Activated T-helper 9 cell treated with anti-CD3 and anti-CD28 coated beads, Interleukin-2, amount 50 U/mL, for 16 hours (primary cell): ENCODE measurements around the gene DISP3.

Source experiments
- DNase-seq: peaks from one replicate; pipeline ENCODE4 v3.0.0-alpha.2; 2020; ENCODE audit warnings: low read depth

DISP3 gene

DNA sequence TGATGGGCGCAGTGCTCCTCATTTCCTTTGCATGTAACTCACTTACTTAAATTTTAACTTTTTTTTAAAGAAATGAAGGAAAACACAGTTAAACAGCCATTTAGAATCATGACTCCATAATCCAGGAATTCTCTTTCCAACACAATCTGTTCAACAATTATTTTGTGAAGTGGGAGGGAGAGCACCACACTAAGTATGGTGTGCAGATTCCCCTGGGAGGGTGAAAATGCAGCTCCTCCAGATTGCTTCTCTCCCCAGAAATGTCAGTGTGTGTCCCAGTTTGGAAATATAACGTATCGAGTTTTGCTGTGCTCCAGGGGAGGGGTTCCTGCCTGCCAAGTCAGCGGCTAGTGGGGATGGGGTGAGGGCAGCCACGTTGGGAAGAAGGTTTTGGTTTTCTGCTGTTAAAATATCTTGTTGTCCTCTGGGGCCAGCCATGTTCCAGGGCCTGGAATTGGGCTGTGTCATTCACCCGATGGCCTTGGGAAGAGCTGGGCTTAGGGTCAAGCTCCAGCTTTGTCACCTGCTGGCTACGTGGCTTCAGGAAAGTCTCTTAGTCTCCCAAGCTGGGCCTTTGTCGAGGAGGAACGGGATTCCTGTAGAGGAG lies 17.3 kb upstream of the DISP3 start:
- no peak for DNase-seq

DNA sequence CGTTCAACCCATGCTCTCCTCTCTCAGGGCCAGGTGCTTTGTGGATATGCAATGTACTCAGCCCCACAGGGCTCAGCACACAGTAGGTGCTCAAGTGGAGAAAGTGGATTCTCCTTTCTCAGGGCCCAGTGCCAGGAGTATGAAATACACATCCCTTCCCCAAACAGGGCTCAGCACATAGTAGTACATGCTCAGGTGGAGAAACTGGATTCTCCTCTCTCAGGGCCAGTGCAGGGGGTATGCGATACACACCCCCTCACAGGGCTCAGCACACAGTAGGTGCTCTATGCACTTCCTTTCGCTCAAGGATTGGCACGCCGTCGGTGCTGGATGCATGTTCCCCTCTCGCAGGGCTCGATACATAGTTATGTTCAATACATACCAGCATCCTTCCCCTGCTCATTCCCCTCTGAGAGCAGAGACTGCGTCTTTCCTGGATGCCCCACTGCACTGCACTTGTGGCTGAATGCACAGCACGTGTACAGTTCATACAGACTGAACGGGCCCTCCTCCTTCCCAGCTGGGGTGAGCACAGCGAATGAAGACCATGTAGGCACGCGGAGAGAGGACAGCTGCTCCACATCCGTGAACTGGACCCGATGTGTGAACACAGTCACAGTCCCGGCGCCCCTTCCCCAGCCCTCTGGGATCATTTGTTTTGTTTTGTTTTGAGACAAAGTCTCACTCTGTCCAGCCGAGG lies 16.6 kb upstream of the DISP3 start:
- DNase-seq: no peak

DNA sequence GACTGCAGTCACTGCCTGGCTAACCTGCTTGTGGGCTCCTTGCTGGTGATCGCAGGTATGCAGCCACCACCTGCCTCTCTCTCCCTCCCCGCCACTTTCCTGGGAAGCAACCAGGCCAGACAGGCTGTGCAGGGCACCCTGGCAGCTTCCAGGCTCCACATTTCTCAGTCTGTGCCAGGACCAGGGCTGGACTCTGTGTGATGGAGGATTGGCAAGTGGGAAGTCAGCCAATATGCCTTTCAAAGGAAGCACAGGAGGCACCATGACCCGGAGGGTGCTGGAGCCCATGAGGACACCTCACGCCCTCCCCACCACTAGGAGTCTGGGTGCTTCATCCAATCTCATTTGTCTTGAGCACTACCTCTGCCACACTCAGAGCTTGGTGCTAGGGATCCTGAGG lies 15.8 kb upstream of the DISP3 start:
- DNase-seq: no peak

DNA sequence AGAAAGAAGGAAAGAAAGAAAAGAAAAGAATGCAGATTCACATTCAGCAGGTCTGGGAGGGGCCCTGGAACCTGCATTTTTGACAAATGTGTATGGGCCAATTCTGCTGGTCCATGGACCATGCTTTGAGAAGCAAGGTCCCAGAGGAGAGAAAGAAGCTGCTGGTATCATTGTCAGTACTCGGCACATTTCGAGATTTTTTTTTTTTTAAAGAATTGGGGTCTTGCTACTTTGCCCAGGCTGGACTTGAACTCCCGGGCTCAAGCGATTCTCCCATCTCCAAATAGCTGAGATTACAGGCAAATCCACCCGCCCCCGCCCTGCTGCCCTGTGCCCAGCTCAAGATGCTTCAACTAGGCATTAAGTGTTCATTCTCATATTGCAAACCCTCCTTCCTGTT lies 13.6 kb upstream of the DISP3 start:
- no peak for DNase-seq

DNA sequence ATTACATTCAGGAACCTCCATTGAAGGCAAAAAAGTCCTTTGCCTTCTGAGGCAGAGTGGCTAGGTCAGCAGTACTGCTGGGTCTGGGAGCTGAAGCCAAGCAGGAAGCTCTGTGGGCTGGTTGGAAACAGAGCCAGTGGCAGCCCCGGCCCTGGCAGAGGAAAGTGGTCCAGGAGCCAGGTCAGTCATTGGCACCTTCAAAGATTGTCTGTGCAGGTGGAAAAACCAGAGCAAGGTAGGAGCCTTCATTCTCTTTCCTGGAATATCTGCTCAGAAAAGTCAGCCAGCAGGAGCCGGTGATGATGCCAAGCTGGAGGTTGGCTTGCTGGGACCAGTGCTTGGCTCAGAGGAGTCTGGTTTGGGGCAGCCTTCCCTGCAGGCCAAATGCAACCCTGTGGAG lies 12.5 kb upstream of the DISP3 start:
- no peak for DNase-seq

DNA sequence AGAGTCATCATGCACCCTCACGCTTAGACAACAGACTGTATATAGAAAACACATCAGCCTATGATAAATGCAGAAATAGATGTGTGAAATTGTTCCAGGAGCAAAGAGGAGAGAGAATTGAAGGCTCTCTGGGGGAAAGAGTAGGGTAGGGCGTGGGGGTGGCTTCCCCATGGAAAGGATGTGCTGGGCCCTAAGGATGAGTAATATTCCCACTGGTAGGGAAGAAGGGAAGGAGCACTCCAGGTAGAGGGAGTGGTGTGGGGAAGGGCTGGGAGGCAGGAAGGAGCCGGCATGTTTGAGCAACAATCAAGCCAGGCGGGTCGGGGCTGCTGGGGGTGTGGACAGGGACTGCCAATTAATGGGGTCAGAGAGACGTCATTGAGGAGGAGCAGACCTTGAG lies 10.1 kb upstream of the DISP3 start:
- DNase-seq: no peak

DNA sequence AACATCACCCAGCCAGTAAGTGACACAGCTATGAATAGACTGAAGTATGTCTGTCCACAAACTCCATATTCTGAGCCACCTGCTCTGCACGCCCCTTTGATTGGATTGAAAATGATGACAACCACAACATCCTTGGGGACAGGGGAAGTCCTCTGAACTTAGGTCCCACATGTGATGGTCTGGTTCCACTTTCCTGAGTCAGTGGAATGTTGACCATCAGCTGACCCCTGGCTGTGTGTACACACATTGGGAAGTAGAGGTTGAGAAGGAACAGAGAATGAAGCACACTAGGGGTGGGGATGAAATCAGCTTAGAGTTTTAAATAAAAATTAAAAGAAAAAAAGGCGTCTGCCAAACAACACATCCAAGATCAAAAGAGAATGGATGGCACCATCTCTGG lies 8.0 kb upstream of the DISP3 start:
- no peak for DNase-seq

DNA sequence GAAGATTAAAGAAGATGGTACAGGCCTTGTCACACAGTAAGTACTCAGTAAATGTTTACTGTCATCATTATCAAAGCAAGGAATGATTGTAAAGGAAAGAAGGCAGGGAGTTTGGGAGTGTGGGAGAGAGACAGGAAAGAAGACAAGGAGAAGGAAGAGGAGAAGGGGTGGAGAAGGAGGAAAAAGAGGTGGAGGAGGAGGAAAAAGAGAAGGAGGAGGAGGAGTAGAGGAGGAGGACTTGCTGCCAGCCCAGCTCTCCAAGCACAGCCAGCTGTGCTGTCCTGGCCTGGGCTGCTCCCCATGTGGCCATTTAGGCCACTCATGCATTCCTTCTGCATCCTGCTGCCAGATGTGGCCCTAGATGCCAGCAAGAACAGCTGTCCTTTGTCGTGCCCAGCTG lies 7.5 kb upstream of the DISP3 start:
- DNase-seq: no peak

DNA sequence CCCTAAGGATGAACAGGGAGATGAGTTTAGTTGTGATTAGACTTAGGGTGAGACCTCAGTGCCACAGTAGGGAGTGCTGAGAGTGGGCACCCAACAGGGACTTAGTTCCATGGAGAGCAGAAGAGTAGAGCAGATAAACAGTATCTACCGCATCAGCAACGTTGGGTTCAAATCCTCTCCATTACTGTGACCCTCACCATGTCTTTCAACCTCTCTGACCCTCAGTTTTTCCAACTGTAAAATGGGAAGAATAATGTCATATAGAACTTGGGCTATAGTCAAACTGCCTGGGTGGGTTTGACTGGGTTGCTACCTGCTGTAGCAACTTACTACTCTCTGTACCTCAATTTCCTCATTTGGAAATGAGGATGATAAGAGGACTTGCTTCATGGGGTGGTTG lies 6.7 kb upstream of the DISP3 start:
- no peak for DNase-seq

DNA sequence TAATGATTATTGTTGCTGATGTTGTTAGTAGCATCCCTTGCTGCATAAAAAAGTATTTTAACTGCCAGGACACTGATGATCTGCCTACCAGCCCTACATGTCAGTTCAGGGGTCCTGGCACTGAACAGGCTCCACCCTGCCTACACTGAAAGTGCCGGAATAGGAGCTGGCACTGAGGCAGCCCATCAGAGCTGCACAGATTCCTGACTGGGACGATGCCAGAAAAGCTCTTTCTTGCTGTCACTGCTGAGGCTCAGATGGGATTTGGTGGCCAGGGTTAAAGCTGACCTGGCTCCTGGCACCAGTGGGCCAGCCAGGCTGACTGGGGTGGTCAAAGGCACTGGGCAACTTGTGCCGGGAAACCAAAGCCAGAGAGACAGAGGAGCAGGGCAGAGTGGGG lies 6.2 kb upstream of the DISP3 start:
- DNase-seq: no peak

DNA sequence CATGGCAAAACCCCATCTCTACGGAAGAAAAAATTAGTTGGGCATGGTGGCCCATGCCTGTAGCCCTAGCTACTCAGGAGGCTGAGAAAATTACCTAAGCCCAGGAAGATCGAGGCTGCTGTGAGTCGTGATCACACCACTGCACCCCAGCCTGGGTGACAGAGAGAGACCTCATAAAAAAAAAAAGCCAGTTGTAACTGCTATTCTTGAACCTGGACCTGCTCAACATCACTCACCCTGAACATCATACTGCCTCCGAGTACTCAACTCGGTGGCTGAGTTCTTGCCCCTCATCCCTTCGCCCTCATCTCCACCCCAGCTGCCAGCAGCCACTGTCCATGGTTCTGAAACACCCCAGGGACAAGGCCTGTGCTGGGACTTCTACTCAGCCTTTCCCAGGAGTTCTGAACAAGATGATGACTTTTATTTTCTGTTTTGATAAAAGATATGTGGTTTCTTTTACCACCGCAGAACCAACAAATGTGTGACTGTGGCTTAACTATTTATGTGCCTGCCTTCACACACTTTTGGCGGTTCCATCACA lies 5.4 kb upstream of the DISP3 start:
- no peak for DNase-seq

DNA sequence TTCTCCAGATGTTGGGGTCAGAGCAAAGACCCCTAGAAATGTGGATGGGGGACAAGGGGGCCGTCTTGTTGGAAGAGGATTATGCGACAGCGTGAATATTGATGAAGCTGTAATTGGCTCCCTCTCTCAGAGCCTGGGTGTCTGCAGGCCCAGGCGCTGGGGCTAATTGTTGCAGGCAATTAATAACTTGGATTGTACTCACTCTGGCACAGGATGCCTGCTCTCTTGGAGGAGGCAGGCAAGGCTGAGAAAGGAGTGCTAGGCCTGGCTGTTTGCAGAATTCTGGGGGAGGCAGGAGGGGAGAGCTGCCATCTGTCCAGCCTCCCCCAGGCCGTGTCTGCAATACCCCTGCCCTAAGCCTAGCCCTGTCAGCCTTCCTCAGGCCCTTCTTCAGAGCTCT lies 4.1 kb upstream of the DISP3 start:
- no peak for DNase-seq

DNA sequence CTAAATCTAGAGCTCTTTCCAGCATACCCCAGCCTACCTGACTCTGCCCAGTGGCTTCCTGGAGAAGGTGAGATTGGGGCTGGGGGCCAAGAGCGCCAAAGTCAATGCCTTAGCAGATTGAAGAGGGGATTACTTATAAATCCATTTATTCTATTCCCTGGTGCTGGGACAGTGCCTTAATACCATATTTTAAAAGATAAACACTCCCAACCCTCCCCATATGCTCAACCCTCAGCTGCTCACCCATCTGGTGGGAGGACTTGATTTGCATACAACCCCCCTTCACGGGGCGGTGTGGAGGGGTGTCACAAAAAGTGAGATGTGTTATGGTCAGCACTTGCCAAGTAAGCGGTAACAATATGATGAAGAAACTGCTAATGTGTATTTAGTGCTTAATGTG lies 3.2 kb upstream of the DISP3 start:
- DNase-seq: no peak

DNA sequence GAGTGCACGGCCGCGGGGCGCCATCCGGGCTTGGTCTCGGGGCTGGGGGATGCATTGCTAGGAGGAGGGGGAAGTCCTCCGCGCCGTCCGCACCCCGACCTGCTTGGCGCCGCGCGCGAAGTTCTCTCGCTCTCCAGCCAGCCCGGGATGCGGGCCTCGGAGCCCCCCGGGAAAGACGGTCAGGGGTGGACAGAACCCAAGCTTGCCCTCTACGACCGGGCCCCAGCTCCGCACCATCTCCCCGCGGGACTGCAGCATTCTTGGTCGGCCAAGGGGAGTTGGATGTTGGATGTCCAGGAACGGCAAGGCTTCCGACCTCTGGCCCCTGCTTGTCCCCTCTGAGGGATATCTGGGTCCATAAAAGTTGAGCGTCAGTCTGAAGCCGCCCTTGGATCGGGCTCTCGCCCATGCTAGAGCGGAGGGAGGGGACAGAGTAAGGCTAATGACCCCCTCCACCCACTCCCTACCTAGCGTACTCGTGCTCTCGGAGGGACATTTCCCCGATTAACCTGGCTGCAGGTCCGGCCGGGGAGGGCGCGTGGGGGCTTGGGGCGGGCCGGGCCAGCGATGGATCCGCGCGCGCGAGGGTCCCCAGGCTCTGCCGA lies 522 bp downstream of the DISP3 start:
- DNase-seq: no peak

DNA sequence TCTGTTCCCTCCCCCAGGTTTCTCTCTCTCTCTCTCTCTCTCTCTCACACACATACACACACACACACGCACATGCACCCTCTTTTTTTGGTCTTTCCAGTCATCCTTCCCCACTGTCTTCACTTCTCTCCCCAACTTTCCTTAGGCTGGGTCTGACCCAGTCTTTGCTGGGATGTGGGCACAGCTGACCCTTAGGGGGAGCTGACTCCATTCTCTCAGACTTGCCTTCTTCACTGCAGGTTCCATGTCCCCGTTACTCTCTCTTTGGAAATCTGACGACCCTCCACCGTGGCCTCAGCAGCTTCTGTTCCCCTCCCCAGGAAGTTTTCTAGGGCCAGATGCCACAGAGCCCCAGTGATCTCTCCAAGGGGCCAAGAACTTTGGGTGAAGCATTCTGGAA lies 2.1 kb downstream of the DISP3 start:
- DNase-seq: no peak

DNA sequence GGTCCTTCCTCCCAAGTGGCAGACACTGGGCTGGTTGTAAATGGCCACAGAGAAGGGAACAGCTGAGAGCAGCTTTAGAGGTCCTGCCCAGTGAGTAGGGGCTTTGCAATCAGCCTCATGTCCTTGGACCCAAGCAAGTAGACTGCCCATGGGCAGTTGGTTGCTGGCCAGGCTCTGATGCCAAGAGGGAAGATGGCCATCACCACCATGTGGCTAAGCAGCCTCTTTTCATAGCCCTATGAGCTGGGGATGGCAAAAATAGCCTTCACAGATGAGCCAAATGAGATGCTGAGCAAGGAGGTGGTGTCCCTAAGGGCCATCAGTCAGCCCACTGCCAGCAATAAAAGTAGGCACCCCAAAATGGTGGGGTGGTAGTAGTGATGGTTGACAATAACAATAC lies 3.2 kb downstream of the DISP3 start:
- DNase-seq: no peak

DNA sequence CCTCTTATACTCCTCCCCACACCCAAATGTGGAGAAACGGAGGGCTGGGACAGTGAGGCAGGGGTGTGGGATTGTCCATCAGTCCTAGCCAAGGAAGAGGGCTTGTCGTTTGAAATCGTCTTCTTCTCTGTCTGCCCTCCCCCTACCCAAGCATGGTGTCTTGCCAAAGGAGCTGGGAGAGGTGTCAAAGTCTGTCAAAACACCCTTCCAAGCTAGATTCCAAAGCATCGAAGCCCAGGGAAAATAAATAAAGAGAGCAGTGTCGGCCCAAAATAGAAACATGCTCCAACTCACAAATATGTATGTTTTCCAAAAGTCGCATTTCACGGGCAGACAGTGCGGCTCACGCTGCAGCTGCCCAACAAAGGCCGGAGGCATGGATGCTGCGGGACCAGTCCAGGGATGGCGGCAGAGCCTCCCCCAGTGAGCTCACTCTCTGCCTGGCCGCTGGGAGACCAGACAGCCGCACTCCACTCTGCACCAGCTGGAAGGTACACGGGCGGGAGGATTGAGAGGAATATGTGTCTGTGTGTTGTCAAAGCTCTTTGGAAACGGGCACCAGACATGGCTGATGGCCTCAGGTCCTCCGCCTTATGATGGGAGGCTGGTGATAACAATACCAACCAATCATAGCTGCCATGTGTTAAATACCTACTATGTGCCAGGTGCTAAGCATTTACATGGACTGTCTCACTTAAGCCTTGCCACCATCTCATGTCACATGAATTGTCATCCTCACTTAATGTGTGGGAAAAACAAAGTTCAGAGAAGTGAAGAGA lies 3.9 kb downstream of the DISP3 start:
- no peak for DNase-seq

DNA sequence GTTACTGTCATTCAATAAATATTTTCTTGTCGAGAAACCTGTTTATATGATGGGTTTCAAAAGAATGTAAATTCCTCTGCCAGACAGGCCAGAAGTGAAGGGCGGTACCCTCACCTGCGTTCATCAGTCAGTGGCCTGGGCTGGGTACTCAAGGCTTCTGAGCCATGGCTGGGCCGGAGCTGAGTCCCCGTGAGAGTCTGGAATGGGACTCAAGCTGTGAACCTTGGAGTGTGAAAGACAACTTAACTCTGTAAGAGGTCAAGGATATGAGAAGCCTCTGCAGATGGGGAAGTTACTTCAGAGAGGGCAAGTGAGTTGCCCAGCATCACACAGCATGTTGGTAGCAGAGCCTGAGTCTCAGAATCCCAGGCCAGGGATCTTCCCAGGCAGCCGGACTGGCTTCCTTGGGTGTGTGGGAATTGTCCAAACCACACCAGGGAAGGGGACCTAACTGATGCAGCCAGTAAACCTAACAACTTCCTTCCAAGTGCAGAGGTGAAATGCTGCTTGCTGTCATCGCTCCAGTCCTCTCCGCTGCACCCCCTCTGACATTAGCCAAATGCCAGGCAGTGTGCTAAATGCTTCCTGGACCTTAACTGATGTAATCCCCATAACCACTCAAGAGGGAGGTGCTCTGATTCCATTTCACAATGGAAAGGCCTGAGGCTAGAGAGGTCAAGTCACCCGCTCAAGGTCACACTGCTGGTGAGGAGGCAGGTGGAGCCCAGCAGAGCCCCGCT lies 4.8 kb downstream of the DISP3 start:
- DNase-seq: no peak

DNA sequence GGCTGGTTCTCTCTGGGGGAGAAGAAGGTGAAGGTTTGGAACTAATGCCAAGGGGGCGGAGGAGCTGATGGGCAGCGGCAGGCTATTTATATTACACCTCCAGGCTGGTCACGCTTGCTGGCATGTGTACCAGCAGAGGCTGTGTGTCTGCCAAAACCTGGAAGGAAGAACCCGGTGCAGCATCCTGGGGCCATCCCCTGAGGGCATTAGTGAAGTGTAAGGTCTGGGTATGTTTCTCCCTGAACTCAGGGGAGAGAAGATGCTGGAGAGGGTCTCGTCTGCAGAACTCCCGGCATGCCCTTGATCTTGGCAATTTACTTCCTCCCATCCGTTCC lies 5.3 kb downstream of the DISP3 start:
- DNase-seq: no peak

DNA sequence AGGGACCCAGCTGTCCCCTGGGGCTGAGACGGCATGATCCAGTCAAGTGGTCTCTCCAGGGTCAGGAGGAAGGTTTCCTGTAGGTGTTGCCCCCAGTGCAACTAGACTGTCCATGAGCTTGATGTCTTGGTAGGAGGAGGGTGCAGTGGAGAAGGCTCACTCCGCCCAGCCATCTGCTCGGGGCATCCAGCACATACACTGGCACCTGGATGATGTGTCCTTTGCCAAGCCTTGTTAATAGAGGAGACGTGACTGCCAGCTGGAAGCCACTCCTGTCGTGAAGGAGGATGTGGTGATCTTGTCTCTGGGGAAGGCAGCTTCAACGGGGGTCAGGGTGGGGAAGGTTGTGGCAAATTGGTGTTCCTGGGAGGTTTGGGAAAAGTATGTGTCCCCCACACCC lies 6.2 kb downstream of the DISP3 start:
- DNase-seq: no peak

DNA sequence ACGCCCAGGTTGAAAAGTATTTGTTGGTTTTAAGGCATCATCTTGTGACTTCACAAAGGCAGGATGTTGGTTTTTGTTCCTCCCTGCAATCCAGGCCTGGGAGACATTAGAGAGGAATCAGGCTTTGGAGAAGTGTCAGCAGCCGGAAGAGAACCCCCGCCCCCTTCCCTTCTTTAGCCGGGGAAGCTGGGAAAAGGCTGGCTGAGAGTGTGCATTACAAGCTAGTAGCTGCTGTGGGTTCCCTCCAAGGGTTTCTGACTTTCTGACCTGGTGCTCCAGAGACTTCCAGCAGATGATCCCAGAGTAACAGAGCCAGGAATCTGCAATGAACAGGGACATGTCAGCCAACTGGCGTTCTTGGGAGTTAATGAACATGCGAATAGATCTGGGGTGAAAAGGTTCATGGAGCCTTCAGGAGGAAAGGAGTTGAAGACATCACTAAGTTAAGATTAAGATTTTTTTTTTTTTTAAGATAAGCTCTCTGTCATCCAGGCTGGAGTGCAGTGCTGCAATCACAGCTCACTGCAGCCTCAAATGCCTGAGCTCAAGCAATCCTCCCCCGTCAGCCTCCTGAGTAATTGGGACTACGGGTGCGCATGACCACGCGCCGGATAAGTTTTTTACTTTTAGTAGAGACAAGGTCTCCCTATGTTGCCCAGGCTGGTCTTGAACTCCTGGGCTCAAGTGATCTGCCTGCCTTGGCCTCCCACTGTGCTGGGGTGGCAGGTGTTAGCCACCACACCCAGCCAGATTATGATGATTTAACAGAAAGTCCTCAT lies 7.5 kb downstream of the DISP3 start:
- DNase-seq: no peak
